Skeletal muscle satellite cell (primary cell): Measurements from ENCODE around the gene SSTR1.
A peak's percentile ranks its signal among the peaks of the same experiment; 100 is the strongest.

Source experiments
- H3K27me3 ChIP-seq: 2 replicates; pipeline ENCODE4 v1.7.0; 2013; ENCODE audit warnings: low read length; ENCODE audit not compliant: control insufficient read depth, insufficient read depth
- H3K36me3 ChIP-seq: 2 replicates; pipeline ENCODE4 v1.7.0; 2013; ENCODE audit warnings: mild to moderate bottlenecking, control low read depth, low read length; ENCODE audit not compliant: insufficient read depth
- H3K4me1 ChIP-seq: 2 replicates; pipeline ENCODE4 v1.7.0; 2013; ENCODE audit warnings: low read length; ENCODE audit not compliant: control insufficient read depth, insufficient read depth
- H3K4me2 ChIP-seq: 2 replicates; pipeline ENCODE4 v1.7.0; 2013; ENCODE audit warnings: mild to moderate bottlenecking, low read length
- H3K4me3 ChIP-seq: 2 replicates; pipeline ENCODE4 v1.7.0; 2013; ENCODE audit warnings: low read length
- H3K9ac ChIP-seq: 2 replicates; pipeline ENCODE4 v1.7.0; 2013; ENCODE audit warnings: mild to moderate bottlenecking, low read depth, low read length, moderate library complexity
- H3K9me3 ChIP-seq: replicated peaks from 2 replicates; pipeline ENCODE4 v1.7.0; 2013; ENCODE audit warnings: mild to moderate bottlenecking, control low read depth, low read length

The SSTR1 gene

GRCh38 chr14:38203929-38204718, 3.6 kb upstream of the SSTR1 start:
- H3K36me3 ChIP-seq, result no peaks in the 10 kb centered on the region
- H3K27me3 ChIP-seq, result no peaks in the 10 kb centered on the region
- H3K9me3 ChIP-seq, result no peaks in the 10 kb centered on the region
- H3K4me3 ChIP-seq, result no peak overlapping the region
- no peak overlapping the region for H3K9ac ChIP-seq
- peaks cover 31% of the 10 kb centered on the region for H3K4me1 ChIP-seq
- H3K4me2 ChIP-seq, result no peak overlapping the region

- peaks cover 29% of the 10 kb centered on the region for H3K4me1 ChIP-seq
Observed at GRCh38 chr14:38204719-38205115, 3.0 kb upstream of the SSTR1 start.

GRCh38 chr14:38205119-38205813, 2.4 kb upstream of the SSTR1 start:
- H3K27me3 ChIP-seq, result no peaks in the 10 kb centered on the region
- H3K4me1 ChIP-seq, result peaks cover 34% of the 10 kb centered on the region
- no peak overlapping the region for H3K4me3 ChIP-seq
- H3K4me2 ChIP-seq, result no peak overlapping the region
- H3K36me3 ChIP-seq, result no peaks in the 10 kb centered on the region
- no peak overlapping the region for H3K9ac ChIP-seq
- no peaks in the 10 kb centered on the region for H3K9me3 ChIP-seq

More at GRCh38 chr14:38204719-38205115, 3.0 kb upstream of the SSTR1 start:
- no peak overlapping the region for H3K9ac ChIP-seq
- H3K4me2 ChIP-seq, result no peak overlapping the region
- no peaks in the 10 kb centered on the region for H3K36me3 ChIP-seq
- H3K4me3 ChIP-seq, result no peak overlapping the region
- no peaks in the 10 kb centered on the region for H3K27me3 ChIP-seq
- H3K9me3 ChIP-seq, result no peaks in the 10 kb centered on the region

- H3K4me1 ChIP-seq, result peaks cover 34% of the 10 kb centered on the region
- H3K4me2 ChIP-seq, result no peak overlapping the region
- no peaks in the 10 kb centered on the region for H3K9me3 ChIP-seq
- no peaks in the 10 kb centered on the region for H3K27me3 ChIP-seq
- no peak overlapping the region for H3K9ac ChIP-seq
- no peak overlapping the region for H3K4me3 ChIP-seq
- no peaks in the 10 kb centered on the region for H3K36me3 ChIP-seq
Observed at GRCh38 chr14:38205949-38206665, 1.6 kb upstream of the SSTR1 start.

GRCh38 chr14:38206689-38207376, 871 bp upstream of the SSTR1 start:
- Histone ChIP-seq H3K4me1 (peaks cover 34% of the 10 kb centered on the region), H3K4me2 (peak overlapping the region; percentile 92), H3K27me3 (no peaks in the 10 kb centered on the region), H3K36me3 (no peaks in the 10 kb centered on the region), H3K4me3 (no peak overlapping the region), H3K9ac (no peak overlapping the region), H3K9me3 (no peaks in the 10 kb centered on the region)

GRCh38 chr14:38207377-38207735, 348 bp upstream of the SSTR1 start:
- Histone ChIP-seq H3K4me1 (peaks cover 34% of the 10 kb centered on the region), H3K4me2 (peak overlapping the region; percentile 92), H3K9me3 (no peaks in the 10 kb centered on the region), H3K27me3 (no peaks in the 10 kb centered on the region), H3K9ac (peak overlapping the region; percentile 85), H3K36me3 (no peaks in the 10 kb centered on the region), H3K4me3 (peak overlapping the region; percentile 93)

GRCh38 chr14:38208618-38209562, 1.2 kb downstream of the SSTR1 start:
- H3K9ac ChIP-seq, result peak overlapping the region; percentile 85
- no peaks in the 10 kb centered on the region for H3K27me3 ChIP-seq
- peaks cover 34% of the 10 kb centered on the region for H3K4me1 ChIP-seq
- peak overlapping the region; percentile 92 for H3K4me2 ChIP-seq
- no peaks in the 10 kb centered on the region for H3K9me3 ChIP-seq
- no peaks in the 10 kb centered on the region for H3K36me3 ChIP-seq
- H3K4me3 ChIP-seq, result peak overlapping the region; percentile 93

- peak overlapping the region; percentile 92 for H3K4me2 ChIP-seq
- peak overlapping the region; percentile 85 for H3K9ac ChIP-seq
- H3K36me3 ChIP-seq, result no peaks in the 10 kb centered on the region
- peaks cover 27% of the 10 kb centered on the region for H3K4me1 ChIP-seq
- H3K9me3 ChIP-seq, result no peaks in the 10 kb centered on the region
- no peaks in the 10 kb centered on the region for H3K27me3 ChIP-seq
- H3K4me3 ChIP-seq, result peak overlapping the region; percentile 93
Observed at GRCh38 chr14:38209572-38210557, 2.2 kb downstream of the SSTR1 start.

GRCh38 chr14:38210587-38211216, 3.0 kb downstream of the SSTR1 start:
- H3K4me2 ChIP-seq, result peak overlapping the region; percentile 92
- H3K4me3 ChIP-seq, result peak overlapping the region; percentile 93
- H3K9ac ChIP-seq, result peak overlapping the region; percentile 85
- no peaks in the 10 kb centered on the region for H3K9me3 ChIP-seq
- H3K27me3 ChIP-seq, result no peaks in the 10 kb centered on the region
- H3K36me3 ChIP-seq, result no peaks in the 10 kb centered on the region
- H3K4me1 ChIP-seq, result peaks cover 27% of the 10 kb centered on the region
